LoVo (cell line): ENCODE results near the gene TMPRSS15.
"Not testable (repeated sequence)": the region's sequence is repeated elsewhere in the genome, so short reads cannot be mapped to it uniquely, and the experiment has no call there.

ENCODE experiments used
- DNase-seq: peaks from one replicate; pipeline ENCODE4 v3.0.0-alpha.2; 2016; ENCODE audit warnings: low spot score

Gene TMPRSS15

GRCh38 chr21:18403735-18404450 lies at the start of gene TMPRSS15:
TSS of gene TMPRSS15 (minus strand) at chr21:18403785. CDS start at chr21:18403622, 163 bp downstream.
- DNase-seq, result no peak

- no peak for DNase-seq
These were observed 48.1 kb upstream of the TMPRSS15 start for GRCh38 chr21:18451670-18452069.

GRCh38 chr21:18449605-18450550 lies 46.3 kb upstream of the TMPRSS15 start:
- DNase-seq, result no peak

- no peak for DNase-seq
These were observed 40.1 kb upstream of the TMPRSS15 start for GRCh38 chr21:18443701-18444100.

GRCh38 chr21:18443085-18443484 lies 39.5 kb upstream of the TMPRSS15 start:
- DNase-seq, result no peak

GRCh38 chr21:18430341-18430740 lies 26.8 kb upstream of the TMPRSS15 start:
- DNase-seq, result no peak

- no peak for DNase-seq
These were observed 20.7 kb upstream of the TMPRSS15 start for GRCh38 chr21:18424276-18424675.

GRCh38 chr21:18417141-18417790 lies 13.7 kb upstream of the TMPRSS15 start:
- DNase-seq, result no peak

- DNase-seq, result no peak
These were observed 8.0 kb upstream of the TMPRSS15 start for GRCh38 chr21:18411565-18411964.

GRCh38 chr21:18409579-18409978 lies 6.0 kb upstream of the TMPRSS15 start:
- DNase-seq, result no peak

- DNase-seq, result no peak
These were observed 4.7 kb downstream of the TMPRSS15 start for GRCh38 chr21:18398843-18399242.

GRCh38 chr21:18387994-18388393 lies 15.6 kb downstream of the TMPRSS15 start:
- DNase-seq, result no peak

- peak; percentile 27 for DNase-seq
These were observed 18.8 kb downstream of the TMPRSS15 start for GRCh38 chr21:18384771-18385170.

- DNase-seq, result not testable (repeated sequence)
These were observed 20.5 kb downstream of the TMPRSS15 start for GRCh38 chr21:18382934-18383619.

GRCh38 chr21:18382141-18382540 lies 21.4 kb downstream of the TMPRSS15 start:
- DNase-seq, result no peak

- no peak for DNase-seq
These were observed 30.0 kb downstream of the TMPRSS15 start for GRCh38 chr21:18373606-18374005.

- no peak for DNase-seq
These were observed 33.3 kb downstream of the TMPRSS15 start for GRCh38 chr21:18370301-18370700.

GRCh38 chr21:18369115-18369514 lies 34.5 kb downstream of the TMPRSS15 start:
- peak; percentile 1 for DNase-seq

- no peak for DNase-seq
These were observed 35.4 kb downstream of the TMPRSS15 start for GRCh38 chr21:18368205-18368604.

GRCh38 chr21:18356801-18357200 lies 46.8 kb downstream of the TMPRSS15 start:
- DNase-seq, result no peak

GRCh38 chr21:18354947-18355346 lies 48.6 kb downstream of the TMPRSS15 start:
- DNase-seq, result no peak

- no peak for DNase-seq
These were observed 53.4 kb downstream of the TMPRSS15 start for GRCh38 chr21:18350216-18350615.
